GM19467 (cell line): ENCODE measurements around the gene KRT2.
"Not testable (repeated sequence)": the region's sequence is repeated elsewhere in the genome, so short reads cannot be mapped to it uniquely, and the experiment has no call there.

Experiments
- ATAC-seq: cut with Tn5 transposase; IDR thresholded peaks from one replicate; pipeline ENCODE4 v1.9.1; 2021; ENCODE audit warnings: mild to moderate bottlenecking, moderate library complexity; ENCODE audit not compliant: unreplicated experiment

Gene KRT2

DNA sequence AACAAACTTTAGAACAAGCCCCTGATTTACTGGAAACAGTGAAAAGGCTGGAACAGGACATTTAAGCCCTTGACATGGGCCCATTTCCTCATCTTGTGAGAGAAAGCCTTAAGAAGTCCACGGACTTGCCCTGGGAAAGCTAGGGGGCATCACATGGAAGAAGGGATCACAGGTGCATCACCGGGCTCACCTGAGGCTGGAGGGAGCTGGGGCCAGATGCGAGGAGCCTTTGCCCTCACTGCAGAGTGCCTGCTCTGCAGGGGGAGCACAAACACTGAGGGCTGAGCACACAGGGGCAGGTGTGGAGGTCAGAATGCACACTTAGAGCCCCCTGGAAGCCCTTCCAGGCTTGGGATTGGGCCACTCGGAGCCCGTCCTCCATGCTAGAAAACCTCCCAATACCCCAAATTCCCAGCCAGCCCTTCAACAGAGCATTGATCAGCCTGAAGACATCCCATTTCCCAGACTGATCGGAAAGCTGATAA lies 33.4 kb upstream of the KRT2 start:
- no peak for ATAC-seq

DNA sequence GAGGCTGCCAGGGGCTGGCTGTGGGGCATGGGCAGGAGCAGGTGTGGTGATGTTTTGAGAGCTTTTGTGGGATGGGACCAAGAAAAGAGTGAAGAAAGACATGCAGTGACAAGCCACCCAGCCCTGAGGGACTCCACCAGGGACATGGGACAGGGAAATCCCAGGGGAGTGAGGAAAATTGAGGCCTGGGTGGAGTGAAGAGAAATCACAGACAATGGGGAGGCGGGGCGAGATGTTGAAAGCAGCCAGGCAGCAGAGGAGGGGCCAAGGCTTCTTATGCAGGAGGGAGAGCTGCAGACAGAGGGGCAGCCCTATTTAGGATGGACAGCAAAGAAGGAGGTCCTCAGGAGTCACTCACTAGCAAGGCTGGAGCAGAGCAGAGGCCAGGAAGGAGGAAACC lies 32.4 kb upstream of the KRT2 start:
- ATAC-seq = no peak

DNA sequence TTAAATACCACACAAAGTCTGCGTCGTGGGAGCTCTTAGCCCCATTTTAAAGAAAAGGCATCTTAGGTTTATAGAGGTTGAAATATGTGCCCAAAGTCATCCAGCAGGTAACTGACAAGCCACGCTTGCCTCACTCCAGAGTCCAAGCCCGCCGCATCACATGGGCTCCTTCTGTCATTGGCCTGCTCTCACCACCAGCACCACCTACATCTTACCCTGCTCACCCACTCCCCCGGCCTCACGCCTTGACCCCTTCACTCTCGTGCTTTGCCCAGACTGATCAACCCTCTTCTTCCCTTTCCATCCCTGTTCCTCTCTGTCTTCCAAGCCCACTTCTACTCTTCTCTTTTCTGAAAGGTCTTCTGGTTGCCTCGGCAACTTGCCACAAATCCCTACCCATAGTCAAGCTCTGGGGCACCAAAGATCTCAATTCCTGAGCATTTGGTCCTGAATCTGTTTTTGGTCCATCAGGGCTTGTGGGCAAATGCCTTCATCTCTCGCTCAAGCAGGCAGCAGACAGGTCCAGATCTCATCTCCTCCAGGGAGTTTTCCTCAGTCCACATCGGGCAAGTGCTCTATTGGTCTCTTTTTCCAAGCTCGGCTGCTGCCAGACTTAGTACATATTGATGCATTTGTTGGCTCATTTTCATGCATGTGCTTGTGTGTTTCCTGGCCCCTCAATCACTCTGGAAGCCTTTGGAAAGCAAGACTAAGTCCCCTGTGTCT lies 31.7 kb upstream of the KRT2 start:
- no peak for ATAC-seq

DNA sequence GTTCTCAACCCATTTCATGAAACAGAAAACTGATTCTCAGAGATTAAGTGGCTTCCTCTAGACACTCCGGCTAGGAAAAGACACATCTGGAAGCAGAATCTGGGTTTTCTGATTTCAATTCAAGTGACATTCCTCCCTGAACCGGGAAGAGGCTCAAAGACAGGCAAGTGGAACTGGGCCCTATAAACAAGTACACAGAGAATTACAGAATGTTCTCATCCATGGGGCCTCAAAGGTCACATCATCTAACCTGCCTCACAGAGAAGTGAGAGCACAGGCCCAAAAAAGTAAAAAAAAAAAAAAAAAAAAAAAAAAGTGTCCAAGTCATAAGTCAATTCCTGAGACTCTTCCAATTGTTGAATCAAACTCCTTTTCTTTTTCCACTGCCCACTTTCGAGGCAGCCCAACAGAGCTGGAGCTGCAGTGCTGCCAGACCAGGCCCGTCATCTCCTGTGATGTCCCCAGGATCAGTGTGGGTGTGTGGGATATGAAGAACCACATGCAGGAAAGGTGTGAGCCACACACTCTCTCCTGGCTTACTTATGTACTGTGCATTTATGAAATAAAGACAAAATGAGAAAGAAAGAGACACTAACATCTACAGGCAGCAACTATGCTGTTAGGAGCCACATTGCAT lies 31.0 kb upstream of the KRT2 start:
- no peak for ATAC-seq

DNA sequence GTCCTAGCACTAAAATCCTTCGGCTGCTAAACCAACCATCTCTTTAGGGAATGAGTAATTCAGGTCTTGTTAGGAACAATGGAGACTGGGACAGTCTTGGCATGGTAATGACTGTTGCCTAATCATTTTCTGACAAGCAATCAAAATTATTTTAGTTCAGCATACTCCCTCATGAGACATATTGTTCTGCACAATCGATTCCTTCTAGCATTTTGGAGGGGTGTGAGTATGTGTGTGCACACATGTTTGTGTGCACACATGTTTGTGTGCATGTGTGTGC lies 30.3 kb upstream of the KRT2 start:
- ATAC-seq = no peak

DNA sequence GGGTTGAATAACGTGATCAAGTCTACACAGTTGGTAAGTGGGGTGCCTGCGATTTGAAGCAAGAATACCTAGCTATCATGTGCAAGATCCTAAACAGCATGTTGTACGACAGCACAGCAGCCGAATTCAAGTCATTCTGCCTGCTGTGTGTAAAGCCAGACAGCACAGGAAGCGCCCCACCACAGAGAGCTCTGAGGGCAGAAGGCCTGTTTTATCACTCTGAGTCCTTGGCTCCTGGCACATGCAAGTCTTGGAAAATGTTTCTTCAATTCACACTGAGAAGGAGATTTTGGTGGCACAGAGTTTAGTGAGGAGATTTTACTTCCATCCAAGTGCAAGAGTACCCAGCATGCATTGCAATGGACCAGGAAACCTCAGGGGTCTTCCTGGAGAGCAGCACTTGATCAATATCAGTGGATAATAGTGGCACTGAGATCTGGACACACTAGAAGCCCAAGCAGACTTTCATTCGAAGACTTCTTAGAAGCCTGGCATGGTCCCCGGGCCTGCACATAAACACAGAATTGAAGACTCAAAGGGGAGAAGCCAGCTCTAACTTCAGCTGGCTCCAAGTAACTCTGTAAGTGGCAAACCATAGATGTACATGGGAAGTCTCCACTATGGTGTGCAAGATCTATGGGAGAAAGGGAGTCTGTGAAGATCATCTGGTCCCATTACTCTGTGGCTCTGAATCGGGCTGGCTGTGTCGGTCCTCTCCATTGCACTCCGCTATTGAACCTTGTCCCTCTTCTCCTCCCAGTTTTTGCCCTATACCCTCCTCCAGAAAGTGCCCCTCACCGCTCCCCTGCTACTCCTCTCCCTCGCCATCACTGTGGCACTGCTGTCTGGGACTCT lies 29.7 kb upstream of the KRT2 start:
- ATAC-seq = no peak

DNA sequence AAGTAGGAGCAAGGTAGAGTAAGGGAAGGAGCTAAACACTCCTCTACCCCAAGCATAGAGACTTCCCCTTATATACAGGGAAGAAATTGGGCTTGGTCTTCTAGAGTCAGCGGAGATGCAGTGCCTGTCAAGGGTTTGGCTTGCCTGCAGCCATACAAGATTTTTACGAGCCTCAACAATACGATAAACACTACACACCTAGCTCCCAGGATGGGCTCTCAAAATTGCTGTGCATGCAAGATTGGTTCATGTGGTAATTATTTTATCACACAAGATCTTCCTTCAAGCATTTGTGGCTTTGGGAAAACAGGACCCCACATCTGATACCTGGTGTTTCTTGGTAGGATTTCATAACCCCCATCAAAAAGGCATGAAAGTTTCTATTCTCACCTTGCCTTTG lies 28.4 kb upstream of the KRT2 start, which contains the start of gene KRT1:
TSS of gene KRT1 (minus strand) at position 45 of the 400 bp plus-strand sequence. CDS start 59 bp downstream, outside the sequence.
- ATAC-seq = no peak

DNA sequence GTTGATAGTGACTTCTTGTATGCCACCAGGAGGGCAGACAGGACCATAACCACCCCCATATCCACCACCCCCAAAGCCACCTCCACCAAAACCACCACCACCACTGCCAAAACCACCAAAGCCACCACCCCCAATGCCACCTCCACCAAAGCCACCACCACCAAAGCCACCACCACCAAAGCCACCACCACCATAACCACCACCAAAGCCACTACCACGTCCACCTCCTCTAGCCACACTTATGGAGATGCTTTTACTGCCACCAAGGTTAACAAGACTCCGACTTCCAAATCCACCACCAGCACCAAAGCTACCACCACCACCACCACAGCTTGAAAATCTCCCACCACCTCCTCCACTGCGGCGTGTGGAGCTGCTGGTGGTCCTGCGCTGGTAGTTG lies 27.9 kb upstream of the KRT2 start:
- ATAC-seq = no peak

DNA sequence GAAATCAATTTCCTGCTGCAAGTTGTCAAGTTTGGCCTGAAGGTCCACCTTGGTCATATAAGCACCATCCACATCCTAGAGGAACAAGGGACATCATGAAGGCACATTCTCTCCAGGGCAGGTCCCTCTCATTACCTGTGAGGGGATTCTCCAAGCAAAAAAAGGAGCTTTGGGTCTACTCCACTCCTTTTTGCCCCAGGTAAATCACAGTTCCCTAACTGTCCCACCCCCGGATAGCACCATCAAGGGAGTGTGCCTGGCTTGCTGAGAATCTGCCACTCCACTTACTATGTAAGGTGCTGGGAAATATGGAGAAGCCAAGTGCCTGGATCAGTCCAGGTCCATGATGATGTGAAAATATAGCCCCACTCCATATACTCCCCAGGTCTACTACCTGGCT lies 25.7 kb upstream of the KRT2 start:
- no peak for ATAC-seq

DNA sequence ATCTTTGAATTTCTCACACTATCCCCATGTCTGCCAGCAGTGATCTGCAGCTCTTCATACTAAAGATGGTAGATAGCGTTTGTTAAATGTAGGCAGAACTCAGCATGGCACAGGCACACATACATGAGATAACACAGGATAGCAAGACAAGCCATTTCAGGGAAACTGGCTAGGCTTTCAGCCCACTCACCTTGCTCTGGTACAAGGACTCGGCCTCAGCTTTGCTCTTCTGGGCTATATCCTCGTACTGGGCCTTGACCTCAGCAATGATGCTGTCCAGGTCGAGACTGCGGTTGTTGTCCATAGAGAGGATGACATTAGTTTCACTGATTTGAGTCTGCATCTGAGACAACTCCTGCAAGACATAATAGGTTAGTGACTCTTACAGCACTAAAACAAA lies 25.1 kb upstream of the KRT2 start:
- ATAC-seq = no peak

DNA sequence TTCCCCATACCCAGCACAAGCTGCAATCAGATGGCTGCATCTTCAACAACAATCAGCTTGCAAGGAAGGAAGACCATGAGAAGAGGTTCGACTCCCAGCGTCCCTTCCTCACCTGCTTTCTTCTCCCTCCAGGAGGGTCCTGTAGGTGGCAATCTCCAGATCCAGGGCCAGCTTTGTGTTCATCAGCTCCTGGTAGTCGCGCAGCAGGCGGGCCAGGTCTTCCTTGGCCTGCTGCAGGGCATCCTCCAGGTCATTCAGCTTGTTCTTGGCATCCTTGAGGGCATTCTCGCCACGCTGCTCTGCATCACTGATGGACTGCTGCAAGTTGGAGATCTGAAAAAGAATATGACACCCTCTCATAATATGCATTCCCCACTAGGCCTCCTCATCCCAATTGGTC lies 24.2 kb upstream of the KRT2 start:
- no peak for ATAC-seq

DNA sequence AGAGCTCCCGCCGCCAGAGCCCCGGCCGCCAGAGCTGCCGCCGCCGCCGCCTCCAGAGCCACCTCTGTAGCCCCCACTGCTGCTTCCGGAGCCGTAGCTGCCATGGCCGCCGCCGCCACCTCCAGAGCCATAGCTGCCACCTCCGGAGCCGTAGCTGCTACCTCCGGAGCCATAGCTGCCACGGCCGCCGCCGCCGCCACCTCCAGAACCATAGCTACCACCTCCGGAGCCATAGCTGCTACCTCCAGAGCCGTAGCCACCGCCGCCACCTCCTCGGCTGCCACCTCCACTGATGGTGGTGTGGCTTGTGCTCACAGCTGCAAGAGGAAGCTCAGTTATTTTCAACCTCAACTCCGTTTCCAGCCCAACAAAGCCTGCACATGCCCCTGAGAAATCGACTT lies 23.3 kb upstream of the KRT2 start:
- no peak for ATAC-seq

DNA sequence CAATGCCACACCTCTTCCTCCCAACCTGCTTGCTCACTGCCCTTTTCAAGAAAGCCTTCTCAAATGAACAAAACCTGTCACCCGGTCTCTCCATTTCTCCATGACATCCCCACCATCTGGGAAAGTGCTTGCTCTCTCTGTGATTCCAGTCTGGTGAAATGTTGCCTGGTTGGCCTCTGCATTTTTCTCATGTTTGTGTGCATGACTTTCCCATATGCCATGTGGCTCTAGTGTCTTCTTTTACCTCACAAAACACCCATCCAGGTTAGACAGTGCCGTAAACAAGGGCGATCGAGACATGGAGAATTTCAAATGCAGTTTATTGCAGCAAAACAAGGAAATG lies 22.4 kb upstream of the KRT2 start:
- ATAC-seq = no peak

DNA sequence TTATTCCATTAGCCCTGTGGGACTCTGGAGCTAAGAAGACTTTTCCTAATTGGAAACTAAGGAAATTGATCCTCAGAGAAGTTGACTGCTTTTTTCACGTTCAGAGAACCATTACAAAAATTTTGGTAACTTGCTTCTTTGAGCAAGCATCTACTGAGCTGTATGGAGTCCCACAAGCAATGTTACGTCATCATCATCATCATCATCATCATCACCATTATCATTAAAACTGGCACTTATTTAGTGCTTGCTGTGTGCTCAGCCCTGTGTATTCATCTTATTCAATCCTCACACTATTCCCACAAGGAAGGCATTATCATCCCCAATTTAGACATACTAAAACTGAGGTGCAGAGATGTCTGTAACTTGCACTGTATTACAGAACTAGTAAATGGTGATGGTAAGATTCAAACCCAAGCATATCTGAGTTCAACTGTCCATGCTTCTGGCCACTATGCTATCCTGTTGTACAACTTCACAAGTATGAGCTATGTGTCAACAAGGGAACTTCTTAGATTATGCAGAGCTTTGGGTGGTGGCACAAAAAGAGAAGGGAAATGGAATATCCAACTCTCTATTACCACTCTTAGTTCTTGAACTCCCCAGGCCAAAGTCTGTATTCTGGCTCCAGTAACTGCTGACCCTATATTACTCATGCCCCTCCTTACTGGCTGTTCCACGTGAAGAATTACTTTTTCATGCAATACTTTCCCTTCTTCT lies 21.9 kb upstream of the KRT2 start:
- ATAC-seq = no peak

DNA sequence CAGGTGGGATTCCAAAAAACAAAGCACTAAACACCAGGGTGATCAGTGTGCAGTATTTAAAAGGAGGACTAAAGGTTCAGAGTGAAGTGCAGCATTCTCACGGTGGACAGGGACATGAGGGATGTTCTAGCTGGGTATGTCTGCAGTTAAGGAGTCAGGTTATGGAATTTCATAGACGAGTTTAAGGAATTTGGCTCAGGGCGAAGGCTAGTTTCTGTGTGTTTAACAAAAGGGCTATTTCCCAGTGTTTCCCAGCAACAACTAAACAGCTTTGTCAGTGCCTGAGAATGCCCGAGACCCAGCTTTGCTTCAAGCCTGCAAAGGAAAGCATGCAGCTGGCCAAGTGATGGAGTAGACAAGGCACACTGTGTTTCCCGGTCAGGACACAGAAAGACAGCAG lies 21.2 kb upstream of the KRT2 start:
- no peak for ATAC-seq

DNA sequence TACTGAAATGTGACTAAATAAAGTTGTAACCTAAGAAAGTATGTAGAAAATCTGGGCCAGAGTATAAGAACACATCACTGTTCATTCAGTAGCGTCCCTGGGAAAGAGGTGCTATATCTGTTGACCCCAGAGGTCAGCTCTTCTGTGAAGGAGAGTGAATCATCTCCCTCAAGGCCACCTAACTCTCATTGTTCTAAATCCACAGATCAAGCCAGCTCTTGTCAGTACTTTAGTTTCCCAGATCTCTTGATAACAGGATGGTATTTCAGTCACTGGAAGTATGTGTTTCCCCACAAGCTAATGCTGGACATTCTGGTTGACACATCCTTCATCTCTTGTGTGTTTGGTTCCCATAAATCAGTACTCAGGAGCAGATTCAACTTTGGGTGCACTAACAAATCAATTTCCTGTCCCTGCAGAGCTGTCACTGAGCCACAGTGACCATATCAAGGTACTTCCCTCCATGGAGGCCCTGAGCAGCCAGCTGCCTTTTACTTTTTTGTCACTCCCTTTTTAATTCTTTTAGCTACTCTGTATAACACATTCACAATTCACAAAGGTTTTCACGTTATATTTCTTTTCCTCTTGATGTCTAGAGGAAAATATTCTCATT lies 20.4 kb upstream of the KRT2 start:
- no peak for ATAC-seq

DNA sequence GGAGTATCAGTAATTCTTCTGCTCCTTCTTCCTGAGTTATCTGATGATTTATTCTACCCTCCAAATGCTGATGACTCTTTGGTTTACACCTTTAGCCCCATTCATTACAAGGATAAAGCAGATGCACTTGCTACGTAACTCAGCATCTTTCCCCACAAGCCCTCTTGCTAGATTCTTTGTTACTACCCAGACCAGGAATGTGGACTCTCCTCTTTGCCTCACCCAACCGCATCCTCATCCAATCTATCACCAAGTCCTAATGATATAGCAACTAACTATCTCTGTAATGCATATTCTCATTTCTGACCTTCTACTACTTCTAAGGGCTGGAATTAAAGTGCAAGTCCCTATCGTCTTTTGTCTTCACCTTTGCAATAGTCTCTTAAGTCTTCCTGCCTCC lies 18.9 kb upstream of the KRT2 start:
- ATAC-seq = no peak

DNA sequence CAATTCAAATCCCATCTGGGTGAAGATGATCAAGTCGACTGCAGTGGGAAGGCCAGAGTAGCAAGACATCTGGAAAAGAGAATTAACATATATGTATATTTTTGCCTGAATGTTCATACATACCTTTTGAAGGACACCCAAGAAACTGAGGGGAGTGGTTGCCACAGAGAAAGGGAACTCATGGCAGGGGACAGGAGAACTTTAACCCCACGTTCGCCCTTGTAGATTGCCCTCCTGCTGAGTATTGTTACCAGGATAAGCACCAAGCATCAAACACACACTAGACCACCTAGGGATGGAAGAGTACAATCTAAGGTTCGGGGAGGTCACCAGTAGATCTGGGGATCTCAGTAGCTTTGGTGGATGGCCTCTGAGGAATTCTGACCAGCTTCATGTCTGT lies 18.5 kb upstream of the KRT2 start:
- ATAC-seq = no peak

DNA sequence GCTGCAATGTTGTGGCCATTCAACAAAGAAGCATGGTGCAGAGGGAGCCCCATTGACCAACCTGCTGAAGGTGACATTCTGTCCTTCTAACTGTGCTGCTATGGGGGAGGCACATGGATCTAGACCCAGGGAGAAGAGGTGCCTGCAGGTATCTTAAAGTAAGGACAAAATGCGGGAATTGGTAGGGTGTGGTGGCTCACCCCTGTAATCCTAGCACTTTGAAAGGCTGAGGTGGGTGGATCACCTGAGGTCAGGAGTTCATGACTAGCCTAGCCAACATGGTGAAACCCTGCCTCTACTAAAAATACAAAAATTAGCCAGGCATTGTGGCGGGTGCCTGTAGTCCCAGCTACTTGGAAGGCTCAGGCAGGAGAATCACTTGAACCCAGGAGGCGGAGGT lies 17.9 kb upstream of the KRT2 start:
- ATAC-seq = not testable (repeated sequence)

DNA sequence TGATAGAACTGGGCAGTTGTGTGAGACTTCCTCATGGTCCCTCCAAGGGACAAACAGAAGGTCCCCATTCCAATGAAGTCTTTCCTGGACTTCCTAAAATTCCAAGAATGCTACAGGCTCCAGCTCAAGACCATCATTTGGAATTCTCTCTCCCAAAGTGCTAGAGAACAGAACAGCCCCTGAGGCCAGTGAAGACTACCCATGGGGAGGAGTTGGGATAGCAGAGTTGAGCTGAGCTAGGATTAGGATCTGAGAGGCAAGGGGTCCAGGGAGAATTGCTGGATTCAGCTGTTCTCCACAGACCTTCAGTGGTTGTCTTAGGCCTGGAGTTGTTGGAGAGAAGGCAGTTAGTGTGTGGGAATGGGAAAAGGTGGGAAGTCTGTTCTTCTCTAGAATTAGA lies 17.4 kb upstream of the KRT2 start:
- ATAC-seq = no peak

DNA sequence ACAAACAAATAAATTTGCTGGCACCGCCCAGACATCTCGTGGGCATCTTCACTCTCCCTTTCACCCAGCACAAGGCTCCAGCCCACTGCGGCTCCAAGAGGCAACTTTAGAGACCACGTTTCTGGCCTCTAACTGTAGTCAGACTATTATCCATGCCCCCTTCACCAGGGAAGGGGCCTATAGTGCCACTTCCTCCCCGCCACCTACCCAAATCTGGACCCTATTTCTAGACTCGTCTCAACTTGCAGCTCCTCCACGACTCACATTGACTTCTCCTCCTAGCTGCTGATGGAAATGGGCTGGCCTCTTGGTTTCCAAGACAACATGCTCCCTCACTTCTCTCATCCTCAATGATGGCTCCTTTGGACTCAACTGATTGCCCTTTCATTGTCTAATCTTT lies 15.9 kb upstream of the KRT2 start:
- no peak for ATAC-seq
